K562 (cell line): ENCODE data around the gene MPPED2. TPM values are rescaled to one million over a fixed set of nuclear protein-coding genes. Genes with fewer than 3 reads are reported as not detected.

Source experiments
- AFF4 ChIP-seq: sonication (generic); formaldehyde crosslinking; IDR thresholded peaks from 2 replicates; pipeline ENCODE4 v1.8.0; 2023; ENCODE audit warnings: mild to moderate bottlenecking, missing genetic modification reagents
- HNRNPK ChIP-seq: fragments of 200-400 bp; formaldehyde crosslinking; IDR thresholded peaks from one replicate; pipeline ENCODE4 v1.6.1; 2018; ENCODE audit warnings: mild to moderate bottlenecking, low read depth, low read length; ENCODE audit not compliant: poor library complexity, severe bottlenecking
- RBBP5 ChIP-seq: fragments of 200-600 bp; sonication (generic); IDR thresholded peaks from 2 replicates; pipeline ENCODE4 v1.6.1; 2012; ENCODE audit warnings: borderline replicate concordance, mild to moderate bottlenecking, low read length, control low read depth, inconsistent platforms; ENCODE audit not compliant: insufficient read depth, poor library complexity, severe bottlenecking
- STAG1 ChIP-seq: sonication (generic); formaldehyde crosslinking; IDR thresholded peaks from 2 replicates; pipeline ENCODE4 v1.5.0; 2020; ENCODE audit warnings: missing genetic modification reagents, borderline replicate concordance
- TRIM24 ChIP-seq, 2 experiments: fragments of 450-650 bp; IDR thresholded peaks; 2 replicates each; pipeline ENCODE4 v1.6.1; 2016
- polyA plus RNA-seq, 8 experiments: library from polyadenylated mRNA; depleted of rRNA in 4 of 8; stranded (reverse) in 5 of 8; unstranded in 3 of 8; fragments of >200 nt; fragmentation: Nextera tagmentation in 2 of 8; fragmentation: Illumina TruSeq in 1 of 8; extraction: Ambion mirVana in 2 of 8; extraction: Trizol in 1 of 8; gene quantifications; 2 replicates each; pipeline versions ENCODE4 v1.2.1 to v1.2.3, GENCODE V29; 2011 to 2014; ENCODE audit warnings: inconsistent platforms in 1 of 8, missing spikeins in 1 of 8
- total RNA-seq, 7 experiments: library from RNA; depleted of rRNA in 6 of 7; stranded (reverse); fragments of >200 nt in 6 of 7; fragmentation: Illumina TruSeq in 2 of 7; extraction: Trizol in 2 of 7; gene quantifications; 2 replicates each; pipeline versions ENCODE4 v1.2.1 to v1.2.3, GENCODE V29; 2011 to 2021; ENCODE audit warnings: low replicate concordance in 1 of 7
- TF ChIP-seq, protein P1 (sequence below): fragments of 200-800 bp; sonication (Bioruptor generic); IDR thresholded peaks from 2 replicates; pipeline ENCODE4 v1.6.1; 2016; ENCODE audit warnings: missing genetic modification characterization, missing compliant biosample characterization

MPPED2 gene
- total and polyA plus RNA-seq, 9 of the 15 experiments (the other 6 are each of a cell fraction or from before 2014, with no cell fraction given) = not detected

- TF ChIP-seq, protein P1, sequence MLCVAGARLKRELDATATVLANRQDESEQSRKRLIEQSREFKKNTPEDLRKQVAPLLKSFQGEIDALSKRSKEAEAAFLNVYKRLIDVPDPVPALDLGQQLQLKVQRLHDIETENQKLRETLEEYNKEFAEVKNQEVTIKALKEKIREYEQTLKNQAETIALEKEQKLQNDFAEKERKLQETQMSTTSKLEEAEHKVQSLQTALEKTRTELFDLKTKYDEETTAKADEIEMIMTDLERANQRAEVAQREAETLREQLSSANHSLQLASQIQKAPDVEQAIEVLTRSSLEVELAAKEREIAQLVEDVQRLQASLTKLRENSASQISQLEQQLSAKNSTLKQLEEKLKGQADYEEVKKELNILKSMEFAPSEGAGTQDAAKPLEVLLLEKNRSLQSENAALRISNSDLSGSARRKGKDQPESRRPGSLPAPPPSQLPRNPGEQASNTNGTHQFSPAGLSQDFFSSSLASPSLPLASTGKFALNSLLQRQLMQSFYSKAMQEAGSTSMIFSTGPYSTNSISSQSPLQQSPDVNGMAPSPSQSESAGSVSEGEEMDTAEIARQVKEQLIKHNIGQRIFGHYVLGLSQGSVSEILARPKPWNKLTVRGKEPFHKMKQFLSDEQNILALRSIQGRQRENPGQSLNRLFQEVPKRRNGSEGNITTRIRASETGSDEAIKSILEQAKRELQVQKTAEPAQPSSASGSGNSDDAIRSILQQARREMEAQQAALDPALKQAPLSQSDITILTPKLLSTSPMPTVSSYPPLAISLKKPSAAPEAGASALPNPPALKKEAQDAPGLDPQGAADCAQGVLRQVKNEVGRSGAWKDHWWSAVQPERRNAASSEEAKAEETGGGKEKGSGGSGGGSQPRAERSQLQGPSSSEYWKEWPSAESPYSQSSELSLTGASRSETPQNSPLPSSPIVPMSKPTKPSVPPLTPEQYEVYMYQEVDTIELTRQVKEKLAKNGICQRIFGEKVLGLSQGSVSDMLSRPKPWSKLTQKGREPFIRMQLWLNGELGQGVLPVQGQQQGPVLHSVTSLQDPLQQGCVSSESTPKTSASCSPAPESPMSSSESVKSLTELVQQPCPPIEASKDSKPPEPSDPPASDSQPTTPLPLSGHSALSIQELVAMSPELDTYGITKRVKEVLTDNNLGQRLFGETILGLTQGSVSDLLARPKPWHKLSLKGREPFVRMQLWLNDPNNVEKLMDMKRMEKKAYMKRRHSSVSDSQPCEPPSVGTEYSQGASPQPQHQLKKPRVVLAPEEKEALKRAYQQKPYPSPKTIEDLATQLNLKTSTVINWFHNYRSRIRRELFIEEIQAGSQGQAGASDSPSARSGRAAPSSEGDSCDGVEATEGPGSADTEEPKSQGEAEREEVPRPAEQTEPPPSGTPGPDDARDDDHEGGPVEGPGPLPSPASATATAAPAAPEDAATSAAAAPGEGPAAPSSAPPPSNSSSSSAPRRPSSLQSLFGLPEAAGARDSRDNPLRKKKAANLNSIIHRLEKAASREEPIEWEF (CRISPR knock-in tag) = no peak
- TF ChIP-seq RBBP5 = no peak
- TF ChIP-seq AFF4 (CRISPR knock-in tag) = no peak
- no peak for TF ChIP-seq TRIM24 (IDR thresholded peaks at IDR 0.05)
- no peak for TF ChIP-seq STAG1 (CRISPR knock-in tag)
- no peak for TF ChIP-seq HNRNPK
Observed at GRCh38 chr11:30364837-30365482, 221.2 kb downstream of the MPPED2 start (continued).
